WI38 (cell line): ENCODE results near the gene ZNF629.

ENCODE experiments used
- H3K4me3 ChIP-seq: 2 replicates; pipeline ENCODE4 v1.5.1; 2011; ENCODE audit warnings: low read depth, mild to moderate bottlenecking, control low read depth, low read length
- CTCF ChIP-seq: IDR thresholded peaks from 2 replicates; pipeline ENCODE4 v1.5.1; 2012; ENCODE audit warnings: low read depth, mild to moderate bottlenecking, control low read depth, low read length

The ZNF629 gene

GRCh38 chr16:30769379-30770089 lies 17.5 kb downstream of the ZNF629 start:
- TF ChIP-seq CTCF, result no peak
- H3K4me3 ChIP-seq, result no peak overlapping the region

- no peak for TF ChIP-seq CTCF
- no peak overlapping the region for H3K4me3 ChIP-seq
These were observed 18.3 kb downstream of the ZNF629 start for GRCh38 chr16:30768583-30769181.

- TF ChIP-seq CTCF, result no peak
- H3K4me3 ChIP-seq, result no peak overlapping the region
These were observed 19.1 kb downstream of the ZNF629 start for GRCh38 chr16:30767767-30768465.

- no peak overlapping the region for H3K4me3 ChIP-seq
- TF ChIP-seq CTCF, result no peak
These were observed 20.1 kb downstream of the ZNF629 start for GRCh38 chr16:30766933-30767284.

GRCh38 chr16:30766206-30766932 lies 20.6 kb downstream of the ZNF629 start:
- TF ChIP-seq CTCF, result no peak
- H3K4me3 ChIP-seq, result no peak overlapping the region

- no peak overlapping the region for H3K4me3 ChIP-seq
- TF ChIP-seq CTCF, result no peak
These were observed 22.1 kb downstream of the ZNF629 start for GRCh38 chr16:30764816-30765465.
